LNCaP clone FGC (cell line): ENCODE data around the gene MCHR1.

Experiments used
- DNase-seq: peaks from one replicate; pipeline ENCODE4 v3.0.0-alpha.2; 2011; ENCODE audit warnings: low read depth
- H3K4me3 ChIP-seq: 2 replicates; pipeline ENCODE4 v1.5.1; 2011; ENCODE audit warnings: mild to moderate bottlenecking, low read depth, low read length, control low read depth
- TF ChIP-seq, protein P1 (sequence below): IDR thresholded peaks from 2 replicates; pipeline ENCODE4 v1.5.1; 2012; ENCODE audit warnings: mild to moderate bottlenecking; ENCODE audit not compliant: control insufficient read depth, insufficient read depth; ENCODE audit errors: extremely low read depth

MCHR1 gene

DNA sequence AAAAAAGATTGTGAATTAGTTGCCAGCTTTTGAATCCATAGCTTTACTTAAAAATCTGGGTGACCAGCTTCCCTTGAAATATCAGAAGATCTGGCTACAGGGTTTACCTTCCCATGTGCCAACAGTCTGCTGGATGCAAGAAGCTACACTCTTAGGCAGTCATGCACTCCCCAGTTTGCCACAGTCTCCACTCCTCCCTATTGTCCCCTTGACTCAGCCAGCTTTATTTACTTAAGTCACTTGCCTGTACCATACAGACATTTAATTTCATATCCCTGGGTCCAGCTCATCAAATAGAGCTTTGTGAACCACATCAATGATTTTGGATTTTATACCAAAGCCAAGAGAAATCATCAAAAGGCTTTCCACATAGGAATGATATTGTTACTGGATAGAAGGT is 12.2 kb downstream of the MCHR1 start:
- no peak for DNase-seq
- TF ChIP-seq, protein P1, sequence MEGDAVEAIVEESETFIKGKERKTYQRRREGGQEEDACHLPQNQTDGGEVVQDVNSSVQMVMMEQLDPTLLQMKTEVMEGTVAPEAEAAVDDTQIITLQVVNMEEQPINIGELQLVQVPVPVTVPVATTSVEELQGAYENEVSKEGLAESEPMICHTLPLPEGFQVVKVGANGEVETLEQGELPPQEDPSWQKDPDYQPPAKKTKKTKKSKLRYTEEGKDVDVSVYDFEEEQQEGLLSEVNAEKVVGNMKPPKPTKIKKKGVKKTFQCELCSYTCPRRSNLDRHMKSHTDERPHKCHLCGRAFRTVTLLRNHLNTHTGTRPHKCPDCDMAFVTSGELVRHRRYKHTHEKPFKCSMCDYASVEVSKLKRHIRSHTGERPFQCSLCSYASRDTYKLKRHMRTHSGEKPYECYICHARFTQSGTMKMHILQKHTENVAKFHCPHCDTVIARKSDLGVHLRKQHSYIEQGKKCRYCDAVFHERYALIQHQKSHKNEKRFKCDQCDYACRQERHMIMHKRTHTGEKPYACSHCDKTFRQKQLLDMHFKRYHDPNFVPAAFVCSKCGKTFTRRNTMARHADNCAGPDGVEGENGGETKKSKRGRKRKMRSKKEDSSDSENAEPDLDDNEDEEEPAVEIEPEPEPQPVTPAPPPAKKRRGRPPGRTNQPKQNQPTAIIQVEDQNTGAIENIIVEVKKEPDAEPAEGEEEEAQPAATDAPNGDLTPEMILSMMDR, result no peak
- no peak overlapping the region for H3K4me3 ChIP-seq

DNA sequence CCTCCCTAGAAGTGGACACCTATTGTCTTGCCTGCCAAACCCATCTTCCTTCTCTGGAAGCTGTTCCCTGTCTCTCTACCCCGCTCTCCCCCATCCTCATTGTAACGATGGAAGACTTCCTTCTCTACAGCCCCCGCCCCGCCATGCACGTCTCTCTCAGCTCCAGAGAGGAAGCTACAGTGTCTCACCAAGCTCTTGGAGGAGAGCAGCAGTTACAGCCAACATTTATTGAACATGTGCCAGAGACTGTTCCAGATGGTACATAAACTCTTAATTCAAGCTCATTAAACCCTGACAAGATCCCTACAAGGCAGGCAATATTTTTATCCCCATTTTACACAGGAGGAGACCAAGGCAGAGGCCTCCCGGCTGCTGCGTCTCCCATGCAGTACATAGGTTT is 15.1 kb downstream of the MCHR1 start:
- TF ChIP-seq, protein P1, result no peak
- DNase-seq, result peak; percentile 72
- no peak overlapping the region for H3K4me3 ChIP-seq

DNA sequence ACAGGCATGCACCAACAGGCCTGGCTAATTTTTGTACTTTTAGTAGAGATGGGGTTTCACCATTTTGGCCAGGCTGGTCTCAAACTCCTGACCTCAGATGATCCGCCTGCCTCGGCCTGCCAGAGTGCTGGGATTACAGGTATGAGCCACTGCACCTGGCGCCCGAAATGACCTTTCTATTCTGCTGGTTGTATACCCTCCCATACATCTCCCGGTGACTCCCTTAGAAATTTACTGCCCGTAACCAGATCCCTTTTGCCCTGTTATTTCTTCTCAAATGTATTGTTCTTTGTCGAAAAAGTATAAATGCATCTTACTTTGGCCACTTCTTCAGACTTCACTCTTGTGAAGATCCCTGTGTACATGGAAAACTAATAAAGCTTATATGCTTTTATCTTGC is 22.0 kb downstream of the MCHR1 start:
- no peak for DNase-seq
- H3K4me3 ChIP-seq, result no peak overlapping the region
- TF ChIP-seq, protein P1, result no peak

DNA sequence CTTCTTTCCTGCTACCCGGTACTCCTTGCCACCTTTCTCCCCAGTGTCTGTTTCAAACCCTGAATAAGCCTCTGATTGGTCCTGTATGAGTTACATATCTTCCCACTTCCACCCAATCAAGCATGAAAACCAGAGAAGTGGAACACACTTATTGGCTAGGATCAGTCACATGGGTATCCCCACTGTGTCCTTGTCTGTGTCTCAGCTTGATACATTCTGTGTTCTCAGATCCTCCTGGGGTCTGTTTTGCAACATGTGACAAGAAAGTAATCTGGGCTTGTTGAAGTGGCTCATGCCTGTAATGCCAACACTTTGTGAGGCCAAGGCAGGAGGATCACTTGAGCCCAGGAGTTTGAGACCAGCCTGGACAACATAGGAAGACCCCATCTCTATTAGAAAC is 23.9 kb downstream of the MCHR1 start:
- H3K4me3 ChIP-seq, result no peak overlapping the region
- TF ChIP-seq, protein P1, result no peak
- DNase-seq, result no peak

DNA sequence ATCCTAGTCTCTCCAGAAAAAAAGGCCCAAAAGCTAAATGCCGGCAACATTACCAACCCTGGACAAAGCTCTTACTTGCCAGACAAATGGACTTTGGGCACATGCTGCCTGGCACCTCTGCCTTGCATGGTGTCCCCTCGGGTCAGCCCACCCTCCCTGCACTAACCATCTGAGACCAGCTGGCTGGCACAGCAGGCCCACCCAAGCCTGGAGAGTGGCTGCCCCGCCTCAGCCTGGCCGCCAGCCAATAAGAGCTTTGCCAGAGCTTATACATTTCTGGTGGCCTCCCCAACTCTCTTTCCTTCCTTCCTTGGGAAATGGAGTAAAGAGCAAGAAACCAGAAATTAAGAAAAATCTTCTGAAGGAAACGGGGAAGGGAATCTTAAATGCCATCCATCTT is 24.5 kb downstream of the MCHR1 start:
- TF ChIP-seq, protein P1, result no peak
- no peak for DNase-seq

DNA sequence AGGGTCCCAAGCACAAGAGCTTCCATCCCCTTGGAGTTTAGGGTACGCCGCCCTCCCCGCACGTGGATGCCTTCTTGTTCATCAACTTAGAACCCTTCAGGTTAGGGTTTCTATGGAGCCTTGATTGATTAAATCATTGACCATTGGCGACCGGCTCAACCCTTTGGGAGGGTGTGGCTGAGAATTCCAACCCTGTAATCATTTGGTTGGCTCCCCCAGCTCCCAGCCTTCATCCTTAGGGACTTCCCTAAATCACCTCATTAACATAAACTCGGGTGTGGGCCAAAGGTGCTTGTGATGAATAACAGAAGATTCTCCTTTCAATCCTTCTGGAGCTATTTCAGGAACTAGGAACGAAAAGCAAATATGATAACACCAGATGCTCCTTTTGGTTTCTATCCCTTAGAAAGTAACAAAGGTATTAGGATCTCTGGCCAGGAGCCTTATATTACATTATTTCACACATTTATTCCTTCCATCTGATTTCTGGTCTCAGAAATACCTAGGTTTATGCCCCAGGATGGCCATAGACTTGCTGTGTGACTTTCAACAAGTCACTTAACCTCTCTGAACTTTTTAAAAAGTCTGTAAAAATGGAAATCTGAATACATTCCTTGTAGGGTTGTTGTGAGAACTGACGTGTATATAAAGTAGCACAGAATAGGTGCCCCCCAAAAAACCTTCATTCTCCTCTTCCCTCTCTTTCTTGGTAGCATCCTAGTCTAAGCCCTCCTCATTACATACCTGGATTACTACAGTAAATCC is 26.8 kb downstream of the MCHR1 start:
- TF ChIP-seq, protein P1, result no peak
- DNase-seq, result no peak
- no peak overlapping the region for H3K4me3 ChIP-seq

More for the DNA sequence above, 24.5 kb downstream of the MCHR1 start:
- no peak overlapping the region for H3K4me3 ChIP-seq

DNA sequence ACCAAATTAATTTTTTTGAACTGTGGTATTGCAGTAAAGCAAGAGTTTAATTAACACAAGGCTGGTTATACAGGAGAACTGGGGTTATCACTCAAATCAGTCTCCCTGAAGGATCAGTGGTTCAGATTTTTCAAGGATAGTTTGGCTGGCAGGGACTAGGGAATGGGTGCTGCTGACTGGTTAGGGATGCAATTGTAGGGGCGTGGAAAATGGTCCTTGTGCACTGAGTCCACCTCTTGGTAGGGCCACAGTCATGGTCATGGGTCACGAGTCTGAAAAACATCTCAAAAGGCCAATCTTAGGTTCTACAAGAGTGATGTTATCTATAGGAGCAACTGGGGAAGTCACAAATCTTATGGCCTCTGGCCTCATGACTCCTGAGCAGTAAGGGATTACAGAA is 27.9 kb downstream of the MCHR1 start:
- DNase-seq, result no peak

More for the DNA sequence above, 27.9 kb downstream of the MCHR1 start:
- TF ChIP-seq, protein P1, result no peak
- H3K4me3 ChIP-seq, result no peak overlapping the region
